Activated T-cell treated with anti-CD3 and anti-CD28 coated beads, Interleukin-2, amount 50 U/mL, for 72 hours (primary cell): Measurements from ENCODE around the gene SMIM20. TPM values are rescaled to one million over a fixed set of nuclear protein-coding genes. Genes with fewer than 3 reads are reported as not detected.
"Not testable (repeated sequence)": the region's sequence is repeated elsewhere in the genome, so short reads cannot be mapped to it uniquely, and the experiment has no call there.

Source experiments
- ATAC-seq, 2 donors: fragments of 150-1000 bp; cut with Tn5 transposase; replicated peaks in 1 of 2; 2 replicates each; pipeline ENCODE4 v1.10.0; 2021; ENCODE audit warnings: moderate library complexity in 2 of 2, mild to moderate bottlenecking in 1 of 2
- DNase-seq, 2 donors: peaks; one replicate each; pipeline ENCODE4 v3.0.0; 2021 to 2022; ENCODE audit warnings: mixed read lengths in 1 of 2
- H3K27ac Mint-ChIP-seq: one replicate; pipeline ENCODE4 v1.8.0; 2022; ENCODE audit warnings: mild to moderate bottlenecking, moderate library complexity, mixed read lengths
- H3K27me3 Mint-ChIP-seq: one replicate; pipeline ENCODE4 v1.8.0; 2022; ENCODE audit warnings: low read depth, mixed read lengths
- H3K36me3 Mint-ChIP-seq, 2 donors: one replicate each; pipeline ENCODE4 v1.8.0; 2022; ENCODE audit warnings: mixed read lengths in 2 of 2, mild to moderate bottlenecking in 1 of 2; ENCODE audit not compliant: insufficient read depth in 2 of 2
- H3K4me1 Mint-ChIP-seq: one replicate; pipeline ENCODE4 v1.8.0; 2022; ENCODE audit warnings: low read depth, mixed read lengths
- H3K4me3 Mint-ChIP-seq, 2 donors: one replicate each; pipeline ENCODE4 v1.8.0; 2022; ENCODE audit warnings: mild to moderate bottlenecking in 2 of 2, mixed read lengths in 2 of 2, moderate library complexity in 2 of 2
- H3K9me3 Mint-ChIP-seq, 2 donors: one replicate each; pipeline ENCODE4 v1.8.0; 2022; ENCODE audit warnings: mixed read lengths in 2 of 2
- total RNA-seq, 2 donors: library from RNA; stranded (reverse); gene quantifications; one replicate each; pipeline ENCODE4 v1.2.3, GENCODE V29; 2022

The SMIM20 gene
- total RNA-seq: 10 to 100 TPM; 24.1 to 33.9 TPM

DNA sequence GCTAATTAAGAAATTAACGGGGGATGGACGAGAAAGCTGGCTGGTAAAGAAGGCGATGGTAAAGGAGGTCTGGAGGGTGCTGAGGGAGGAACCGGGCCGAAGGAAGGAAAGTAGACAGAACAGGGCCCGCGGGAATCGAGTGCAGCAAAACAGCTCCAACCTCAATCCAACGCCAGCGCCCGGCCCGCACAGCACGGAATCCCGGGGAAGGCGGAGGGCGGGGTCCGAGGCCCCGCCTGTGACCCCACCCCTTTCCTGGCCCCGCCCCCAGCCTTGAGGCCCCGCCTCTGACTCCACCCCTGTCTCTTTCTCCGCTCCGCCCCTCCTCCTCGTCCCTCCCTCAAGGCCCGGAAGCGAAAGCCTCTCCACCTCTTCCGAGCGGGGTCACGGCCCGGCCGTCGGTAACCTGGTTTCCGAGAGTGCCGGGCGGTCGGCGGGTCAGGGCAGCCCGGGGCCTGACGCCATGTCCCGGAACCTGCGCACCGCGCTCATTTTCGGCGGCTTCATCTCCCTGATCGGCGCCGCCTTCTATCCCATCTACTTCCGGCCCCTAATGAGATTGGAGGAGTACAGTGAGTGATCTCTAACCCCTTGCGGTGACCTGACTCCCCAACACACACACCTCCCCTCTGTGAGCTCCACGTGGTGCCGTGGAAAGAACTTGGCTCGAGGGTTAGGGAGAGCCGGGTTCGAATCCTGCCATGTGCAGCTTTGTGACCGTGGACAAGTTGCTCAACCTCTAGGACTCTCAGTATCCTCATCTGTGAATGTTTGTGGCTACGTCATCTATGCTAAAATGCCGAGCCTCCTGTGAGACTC, at the start of gene SMIM20:
Gene SMIM20, plus strand, starts transcription at position 370 of the 819 bp plus-strand sequence. Its CDS starts 94 bp downstream, at position 464.
- Mint-ChIP-seq H3K4me3 (peak within 1 kb of the TSS; percentile 95 to 97), H3K27ac (peak within 1 kb of the TSS; percentile 92), H3K27me3 (no peaks in the 10 kb centered on the region), H3K9me3 (no peaks in the 10 kb centered on the region), H3K4me1 (peaks cover 16% of the 10 kb centered on the region), H3K36me3 (peaks cover 0 to 2% of the 10 kb centered on the region in 2 donors)
- ATAC-seq (peak; percentile 94 to 96), DNase-seq (peak; percentile 91 to 92)

- Mint-ChIP-seq H3K36me3 (peaks cover 3 to 4% of the 10 kb centered on the region in 2 donors), H3K4me1 (peaks cover 16% of the 10 kb centered on the region), H3K4me3 (no peak overlapping the region), H3K27me3 (no peaks in the 10 kb centered on the region), H3K9me3 (no peaks in the 10 kb centered on the region), H3K27ac (no peak overlapping the region)
- ATAC-seq: no peak
- DNase-seq: no peak
Measured at GRCh38 chr4:25865586-25865985, 48.4 kb upstream of the SMIM20 start.

DNA sequence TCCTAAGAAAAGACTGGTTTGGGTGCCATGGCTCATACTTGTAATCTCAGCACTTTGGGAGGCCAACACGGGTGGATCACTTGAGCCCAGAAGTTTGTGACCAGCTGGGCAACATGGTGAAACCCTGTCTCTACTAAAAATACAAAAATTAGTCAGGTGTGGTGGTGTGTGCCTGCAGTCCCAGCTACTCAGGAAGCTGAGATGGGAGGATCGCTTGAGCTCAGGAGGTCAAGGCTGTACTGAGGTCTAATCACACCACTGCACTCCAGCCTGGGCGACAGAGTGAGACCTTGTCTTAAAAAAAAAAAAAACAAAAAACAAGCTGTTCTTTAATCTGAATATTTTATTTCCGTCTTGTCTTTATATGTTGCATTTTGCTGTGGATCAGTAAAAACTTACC, 47.6 kb upstream of the SMIM20 start:
- not testable (repeated sequence) for H3K4me3 Mint-ChIP-seq, H3K4me1 Mint-ChIP-seq, H3K27ac Mint-ChIP-seq, H3K27me3 Mint-ChIP-seq, ATAC-seq, H3K36me3 Mint-ChIP-seq, DNase-seq, H3K9me3 Mint-ChIP-seq

GRCh38 chr4:25867781-25868294, 46.2 kb upstream of the SMIM20 start:
- no peaks in the 10 kb centered on the region for H3K27me3 Mint-ChIP-seq
- H3K9me3 Mint-ChIP-seq: no peaks in the 10 kb centered on the region
- no peaks in the 10 kb centered on the region for H3K36me3 Mint-ChIP-seq
- H3K4me1 Mint-ChIP-seq: no peaks in the 10 kb centered on the region
- no peak overlapping the region for H3K27ac Mint-ChIP-seq
- DNase-seq: no peak
- no peak overlapping the region for H3K4me3 Mint-ChIP-seq
- ATAC-seq: no peak

- Mint-ChIP-seq H3K4me3 (no peak overlapping the region), H3K36me3 (no peaks in the 10 kb centered on the region), H3K9me3 (no peaks in the 10 kb centered on the region), H3K27me3 (no peaks in the 10 kb centered on the region), H3K4me1 (no peaks in the 10 kb centered on the region), H3K27ac (no peak overlapping the region)
- DNase-seq: no peak
- peak in 1 of 2 donors; percentile 30 for ATAC-seq
Measured at GRCh38 chr4:25870081-25870480, 43.9 kb upstream of the SMIM20 start.

GRCh38 chr4:25872851-25873631, 41.0 kb upstream of the SMIM20 start:
- Mint-ChIP-seq H3K36me3 (no peaks in the 10 kb centered on the region), H3K9me3 (no peaks in the 10 kb centered on the region), H3K4me1 (no peaks in the 10 kb centered on the region), H3K27ac (no peak overlapping the region), H3K4me3 (no peak overlapping the region), H3K27me3 (no peaks in the 10 kb centered on the region)
- ATAC-seq (no peak), DNase-seq (no peak)

GRCh38 chr4:25873632-25874129, 40.3 kb upstream of the SMIM20 start:
- H3K27ac Mint-ChIP-seq: no peak overlapping the region
- no peak for DNase-seq
- no peak for ATAC-seq
- no peak overlapping the region for H3K4me3 Mint-ChIP-seq
- H3K27me3 Mint-ChIP-seq: no peaks in the 10 kb centered on the region
- H3K4me1 Mint-ChIP-seq: no peaks in the 10 kb centered on the region
- H3K9me3 Mint-ChIP-seq: no peaks in the 10 kb centered on the region
- no peaks in the 10 kb centered on the region for H3K36me3 Mint-ChIP-seq

DNA sequence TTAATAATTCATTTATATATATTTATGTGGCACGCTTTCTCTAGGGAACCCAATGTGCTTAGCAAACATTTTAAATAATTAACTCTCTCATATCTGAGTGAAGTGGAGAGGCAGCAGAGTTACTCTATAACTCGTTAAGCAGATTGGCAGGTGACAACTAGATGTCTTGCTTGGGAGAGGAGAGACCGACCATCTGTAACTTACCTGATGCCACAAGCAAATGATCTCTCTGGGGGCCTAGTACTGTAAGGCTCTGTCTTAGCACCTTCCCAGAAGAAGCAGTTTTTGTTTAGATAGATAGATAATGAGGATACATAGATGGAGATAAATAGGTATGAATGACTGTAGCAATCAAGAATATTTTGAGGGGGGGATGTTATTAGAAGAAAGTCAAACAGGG, 39.4 kb upstream of the SMIM20 start:
- no peaks in the 10 kb centered on the region for H3K4me1 Mint-ChIP-seq
- H3K9me3 Mint-ChIP-seq: peaks cover 0 to under 1% of the 10 kb centered on the region in 2 donors
- H3K36me3 Mint-ChIP-seq: peaks cover 0 to 2% of the 10 kb centered on the region in 2 donors
- no peak overlapping the region for H3K27ac Mint-ChIP-seq
- no peak for DNase-seq
- no peak for ATAC-seq
- H3K4me3 Mint-ChIP-seq: no peak overlapping the region
- H3K27me3 Mint-ChIP-seq: peaks cover 3% of the 10 kb centered on the region

GRCh38 chr4:25875281-25875745, 38.7 kb upstream of the SMIM20 start:
- Mint-ChIP-seq H3K4me1 (no peaks in the 10 kb centered on the region), H3K27me3 (peaks cover 6% of the 10 kb centered on the region), H3K9me3 (peaks cover 0 to 2% of the 10 kb centered on the region in 2 donors), H3K27ac (no peak overlapping the region), H3K4me3 (no peak overlapping the region), H3K36me3 (peaks cover 0 to 3% of the 10 kb centered on the region in 2 donors)
- ATAC-seq (no peak), DNase-seq (no peak)

DNA sequence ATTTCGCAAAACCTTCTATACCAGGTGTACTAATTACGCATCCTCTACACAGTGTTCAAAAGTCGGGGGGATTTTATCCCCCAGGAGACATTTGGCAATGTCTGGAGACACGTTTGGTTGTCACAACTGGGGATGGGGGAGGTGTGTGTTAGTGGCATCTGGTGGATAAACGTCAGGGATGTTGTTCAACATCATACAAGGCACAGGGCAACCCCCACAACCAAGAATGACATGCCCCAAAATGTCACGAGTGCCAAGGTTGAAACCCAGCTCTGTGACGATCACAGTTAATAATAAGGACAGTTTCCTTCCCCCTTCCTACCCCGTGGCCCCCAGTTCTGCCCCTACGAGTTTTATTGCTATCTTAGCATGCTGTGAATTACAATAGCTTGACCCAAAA, 35.3 kb upstream of the SMIM20 start:
- no peaks in the 10 kb centered on the region for H3K4me1 Mint-ChIP-seq
- DNase-seq (no peak), ATAC-seq (no peak)
- H3K9me3 Mint-ChIP-seq: peaks cover 2% of the 10 kb centered on the region in 2 donors
- peaks cover 14% of the 10 kb centered on the region for H3K27me3 Mint-ChIP-seq
- no peak overlapping the region for H3K4me3 Mint-ChIP-seq
- peaks cover 0 to 3% of the 10 kb centered on the region in 2 donors for H3K36me3 Mint-ChIP-seq
- H3K27ac Mint-ChIP-seq: no peak overlapping the region

DNA sequence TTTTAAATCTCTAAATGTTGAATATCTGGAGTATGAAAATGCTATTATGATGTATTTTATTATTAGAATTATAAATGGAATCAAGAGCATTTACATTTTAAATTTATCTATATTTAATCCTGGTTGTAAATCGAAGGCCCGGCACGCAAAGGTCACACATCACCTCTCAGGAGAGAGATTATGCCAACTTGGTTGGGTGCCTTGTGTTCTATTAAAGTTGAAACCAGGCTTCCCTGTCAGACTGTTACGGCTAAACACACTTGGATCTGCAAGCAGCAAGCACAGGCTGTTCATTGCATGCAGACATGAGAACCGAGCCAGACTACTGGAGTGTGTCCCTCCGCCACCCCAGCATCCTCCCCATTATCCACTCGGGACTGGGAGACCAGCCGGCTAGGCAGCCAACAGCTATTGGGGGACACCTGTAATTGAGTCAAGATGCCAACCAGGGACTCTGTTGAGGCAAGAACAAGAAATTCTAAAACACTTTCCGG, 34.9 kb upstream of the SMIM20 start:
- Mint-ChIP-seq H3K36me3 (peaks cover 0 to 3% of the 10 kb centered on the region in 2 donors), H3K4me3 (no peak overlapping the region), H3K27me3 (peaks cover 14% of the 10 kb centered on the region), H3K27ac (no peak overlapping the region), H3K9me3 (peaks cover 2% of the 10 kb centered on the region in 2 donors), H3K4me1 (no peaks in the 10 kb centered on the region)
- DNase-seq (no peak), ATAC-seq (no peak)

GRCh38 chr4:25879587-25879986, 34.4 kb upstream of the SMIM20 start:
- H3K4me3 Mint-ChIP-seq: no peak overlapping the region
- DNase-seq (no peak), ATAC-seq (no peak)
- peaks cover 0 to 3% of the 10 kb centered on the region in 2 donors for H3K36me3 Mint-ChIP-seq
- peaks cover 2% of the 10 kb centered on the region in 2 donors for H3K9me3 Mint-ChIP-seq
- H3K4me1 Mint-ChIP-seq: no peaks in the 10 kb centered on the region
- peak overlapping the region; percentile 56 for H3K27ac Mint-ChIP-seq
- peaks cover 14% of the 10 kb centered on the region for H3K27me3 Mint-ChIP-seq
